HepG2 (cell line): ENCODE measurements around the gene BANP. TPM values are rescaled to one million over a fixed set of nuclear protein-coding genes. Genes with fewer than 3 reads are reported as not detected.
"Not testable (repeated sequence)": the region's sequence is repeated elsewhere in the genome, so short reads cannot be mapped to it uniquely, and the experiment has no call there.

ENCODE experiments used
- ATAC-seq: fragments of 200-7000 bp; cut with Tn5 transposase; 3 replicates; pipeline ENCODE4 v1.9.1; 2020; ENCODE audit warnings: mild to moderate bottlenecking, moderate library complexity
- BruUV-seq: library from RNA; stranded (reverse); fragments of 400-500 nt; replicated peaks from 2 replicates; lab custom pipeline; 2021; lab: Mats Ljungman, UMichigan
- CTCF ChIA-PET: fragments of 300-600 bp; formaldehyde crosslinking; extraction: SDS; loops from one replicate; lab custom pipeline; 2021; ENCODE audit warnings: low total read pairs, inconsistent platforms, low intra/inter-chr PET ratio; lab: Yijun Ruan, JAX
- POLR2A ChIA-PET: fragments of 350-600 bp; sonication (Branson Sonifier 250); formaldehyde crosslinking; loops from one replicate; lab custom pipeline; 2020; ENCODE audit warnings: antibody characterized with exemption, inconsistent platforms; lab: Yijun Ruan, JAX
- DNase-seq: peaks from one replicate; pipeline ENCODE4 v3.0.0-alpha.2; 2015; ENCODE audit warnings: low spot score
- FAIRE-seq: peaks from 3 replicates; lab custom pipeline; 2011; peaks lifted over from hg19 to GRCh38; lab: Jason Lieb, UNC
- H2AFZ ChIP-seq: one replicate; pipeline ENCODE4 v1.6.1; 2011; ENCODE audit warnings: low read length, inconsistent platforms
- H3K27ac ChIP-seq: fragments of 300-600 bp; 3 replicates; pipeline ENCODE4 v1.8.0; 2011; ENCODE audit warnings: mixed run types, mild to moderate bottlenecking, mixed read lengths, low read length, inconsistent platforms; ENCODE audit not compliant: insufficient read depth; ENCODE audit errors: extremely low read length
- H3K27me3 ChIP-seq, 2 experiments: fragments of 200-600 bp in 1 of 2; 2 replicates in 1 of 2; 3 replicates in 1 of 2; pipeline versions ENCODE4 v1.6.0 to v1.8.0; 2011; ENCODE audit warnings: low read length in 2 of 2, mild to moderate bottlenecking in 2 of 2, moderate library complexity in 2 of 2, inconsistent platforms in 1 of 2; ENCODE audit not compliant: insufficient read depth in 2 of 2, control insufficient read depth in 1 of 2
- H3K36me3 ChIP-seq, 2 experiments: fragments of 200-600 bp in 1 of 2; replicated peaks in 1 of 2; 2 replicates in 1 of 2; 3 replicates in 1 of 2; pipeline versions ENCODE4 v1.5.1 to v1.8.0; 2011; ENCODE audit warnings: low read length in 2 of 2, inconsistent platforms in 1 of 2; ENCODE audit not compliant: insufficient read depth in 2 of 2, control insufficient read depth in 1 of 2
- H3K4me1 ChIP-seq: 2 replicates; pipeline ENCODE4 v1.5.1; 2012; ENCODE audit warnings: low read length, inconsistent platforms; ENCODE audit not compliant: insufficient read depth
- H3K4me2 ChIP-seq: 2 replicates; pipeline ENCODE4 v1.6.0; 2011; ENCODE audit warnings: low read depth, low read length, inconsistent platforms
- H3K4me3 ChIP-seq, 3 experiments: fragments of 200-600 bp in 1 of 3; sonication (generic), shearing (Covaris generic) in 1 of 3; replicated peaks in 1 of 3; 2 replicates each; pipeline ENCODE4 v1.5.1; 2011 to 2016; ENCODE audit warnings: low read length in 3 of 3, inconsistent platforms in 2 of 3, low read depth in 2 of 3, mild to moderate bottlenecking in 2 of 3, control low read depth in 1 of 3, mixed read lengths in 1 of 3; ENCODE audit not compliant: insufficient read depth in 1 of 3
- H3K79me2 ChIP-seq: one replicate; pipeline ENCODE4 v1.6.1; 2011; ENCODE audit warnings: low read length, inconsistent platforms; ENCODE audit not compliant: insufficient read depth
- H3K9ac ChIP-seq: 2 replicates; pipeline ENCODE4 v1.6.0; 2011; ENCODE audit warnings: mild to moderate bottlenecking, low read depth, low read length, inconsistent platforms; ENCODE audit not compliant: insufficient read depth
- H3K9me3 ChIP-seq: 2 replicates; pipeline ENCODE4 v1.5.1; 2012; ENCODE audit warnings: mild to moderate bottlenecking, low read length
- H4K20me1 ChIP-seq: 2 replicates; pipeline ENCODE4 v1.6.0; 2011; ENCODE audit warnings: inconsistent platforms, mild to moderate bottlenecking, low read length, moderate library complexity; ENCODE audit not compliant: insufficient read depth
- PAX8 ChIP-seq: sonication (generic); formaldehyde crosslinking; IDR thresholded peaks from 2 replicates; pipeline ENCODE4 v1.8.0; 2022; ENCODE audit warnings: mild to moderate bottlenecking, missing genetic modification reagents, borderline replicate concordance
- ZNF260 ChIP-seq: sonication (generic); formaldehyde crosslinking; IDR thresholded peaks from 2 replicates; pipeline ENCODE4 v1.4.0; 2020; ENCODE audit warnings: missing genetic modification reagents, low read depth, mild to moderate bottlenecking, borderline replicate concordance
- ZNF773 ChIP-seq: sonication (generic); formaldehyde crosslinking; IDR thresholded peaks from 2 replicates; pipeline ENCODE4 v1.4.0; 2020; ENCODE audit warnings: missing genetic modification reagents, borderline replicate concordance
- WGBS: methylation state at CpG from one replicate; pipeline ENCODE4 v1.1.6; 2017; ENCODE audit warnings: low lambda C conversion rate; 5-methylcytosine and 5-hydroxymethylcytosine counted together
- in situ Hi-C: cut with HindIII; loops from 2 replicates; pipeline ENCODE4 v1.10.0; 2017; ENCODE audit warnings: low pct_unique_long_range_greater_than_20kb; ENCODE audit not compliant: extremely low pct_ligation_motif_present
- intact Hi-C: fragments of 100-400 bp; cut with micrococcal nuclease; formaldehyde crosslinking; loops from one replicate; pipeline ENCODE4 v1.10.0; 2022; ENCODE audit not compliant: unreplicated experiment
- polyA plus RNA-seq, 8 experiments: library from polyadenylated mRNA; depleted of rRNA in 3 of 8; stranded (reverse) in 7 of 8; unstranded in 1 of 8; fragments of >200 nt; fragmentation: Illumina TruSeq in 4 of 8; extraction: Trizol in 4 of 8; gene quantifications; 2 replicates each; pipeline versions ENCODE4 v1.2.1 to v1.2.3, GENCODE V29; 2011 to 2016; ENCODE audit warnings: low read depth in 4 of 8, missing spikeins in 1 of 8, mixed read lengths in 1 of 8; ENCODE audit not compliant: insufficient read depth in 1 of 8
- total RNA-seq, 5 experiments: library from RNA; depleted of rRNA; stranded (reverse); fragments of >200 nt; fragmentation: Illumina TruSeq; extraction: Trizol; gene quantifications; 2 replicates each; pipeline ENCODE4 v1.2.3, GENCODE V29; 2016; ENCODE audit warnings: low read depth in 1 of 5
- TF ChIP-seq, protein P1 (sequence below): sonication (generic); formaldehyde crosslinking; IDR thresholded peaks from 2 replicates; pipeline ENCODE4 v1.8.0; 2022; ENCODE audit warnings: mild to moderate bottlenecking, missing genetic modification reagents; ENCODE audit not compliant: insufficient replicate concordance
- TF ChIP-seq, protein P2 (sequence below): sonication (generic); formaldehyde crosslinking; IDR thresholded peaks from 2 replicates; pipeline ENCODE4 v1.5.0; 2020; ENCODE audit warnings: missing genetic modification reagents, mild to moderate bottlenecking, borderline replicate concordance

BANP gene
- total and polyA plus RNA-seq, 2 of the 13 experiments (the other 11 are each of a cell fraction or from before 2014, with no cell fraction given) = 20.2 to 23.8 TPM

DNA sequence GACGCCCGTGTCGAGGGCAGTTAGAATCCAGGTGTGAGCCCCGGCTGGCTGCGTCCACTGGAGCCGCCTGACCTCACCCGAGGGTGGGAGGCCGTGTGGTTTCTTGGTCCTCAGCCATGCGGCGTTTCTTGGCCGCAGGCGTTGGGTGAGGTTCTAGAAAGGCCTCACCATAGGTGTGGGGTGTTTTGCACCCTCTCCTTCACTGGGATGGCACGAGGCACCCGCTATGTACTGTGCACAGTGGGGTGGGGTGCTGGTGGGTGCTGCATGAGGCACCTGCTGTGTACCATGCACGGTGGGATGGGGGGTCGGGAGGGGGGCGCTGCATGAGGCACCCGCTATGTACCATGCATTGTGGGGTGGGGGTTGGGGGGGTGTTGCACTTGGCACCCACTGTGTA is 169.6 kb downstream of the BANP start (continued):
- TF ChIP-seq, protein P1, sequence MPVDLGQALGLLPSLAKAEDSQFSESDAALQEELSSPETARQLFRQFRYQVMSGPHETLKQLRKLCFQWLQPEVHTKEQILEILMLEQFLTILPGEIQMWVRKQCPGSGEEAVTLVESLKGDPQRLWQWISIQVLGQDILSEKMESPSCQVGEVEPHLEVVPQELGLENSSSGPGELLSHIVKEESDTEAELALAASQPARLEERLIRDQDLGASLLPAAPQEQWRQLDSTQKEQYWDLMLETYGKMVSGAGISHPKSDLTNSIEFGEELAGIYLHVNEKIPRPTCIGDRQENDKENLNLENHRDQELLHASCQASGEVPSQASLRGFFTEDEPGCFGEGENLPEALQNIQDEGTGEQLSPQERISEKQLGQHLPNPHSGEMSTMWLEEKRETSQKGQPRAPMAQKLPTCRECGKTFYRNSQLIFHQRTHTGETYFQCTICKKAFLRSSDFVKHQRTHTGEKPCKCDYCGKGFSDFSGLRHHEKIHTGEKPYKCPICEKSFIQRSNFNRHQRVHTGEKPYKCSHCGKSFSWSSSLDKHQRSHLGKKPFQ (CRISPR knock-in tag) = no peak
- TF ChIP-seq PAX8 (CRISPR knock-in tag) (no peak), ZNF773 (no peak), ZNF260 (CRISPR knock-in tag) (no peak)
- TF ChIP-seq, protein P2, sequence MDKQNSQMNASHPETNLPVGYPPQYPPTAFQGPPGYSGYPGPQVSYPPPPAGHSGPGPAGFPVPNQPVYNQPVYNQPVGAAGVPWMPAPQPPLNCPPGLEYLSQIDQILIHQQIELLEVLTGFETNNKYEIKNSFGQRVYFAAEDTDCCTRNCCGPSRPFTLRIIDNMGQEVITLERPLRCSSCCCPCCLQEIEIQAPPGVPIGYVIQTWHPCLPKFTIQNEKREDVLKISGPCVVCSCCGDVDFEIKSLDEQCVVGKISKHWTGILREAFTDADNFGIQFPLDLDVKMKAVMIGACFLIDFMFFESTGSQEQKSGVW = no peak

DNA sequence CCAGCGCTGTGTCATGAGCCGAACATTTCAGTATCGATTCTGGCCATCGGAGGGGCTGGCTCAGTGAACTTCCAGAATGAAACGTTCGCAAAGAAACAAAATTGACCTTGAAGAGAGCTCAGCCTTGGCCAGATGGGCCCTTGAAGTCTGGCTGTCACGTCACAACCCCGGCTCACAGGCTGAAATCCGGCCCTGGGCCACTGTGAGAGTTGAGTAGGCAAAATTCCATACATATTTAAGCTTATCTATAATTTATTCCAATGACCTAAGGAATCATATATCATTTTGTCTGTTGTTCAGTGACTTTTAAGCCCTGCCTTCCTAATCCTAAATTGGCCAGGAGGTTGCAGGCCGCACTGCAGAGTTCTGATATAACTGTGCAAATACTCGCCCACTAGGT is 170.2 kb downstream of the BANP start:
- FAIRE-seq, in situ Hi-C loops, H3K4me2 ChIP-seq, H3K36me3 ChIP-seq, BruUV-seq, CTCF ChIA-PET, DNase-seq, intact Hi-C loops, H4K20me1 ChIP-seq, H2AFZ ChIP-seq, POLR2A ChIA-PET, H3K4me3 ChIP-seq, H3K27ac ChIP-seq, ATAC-seq, H3K79me2 ChIP-seq, H3K9me3 ChIP-seq, H3K9ac ChIP-seq: not testable (repeated sequence)
- 34% methylated on average over 11 of the region's 11 CpGs for WGBS
- peaks cover 25% of the 10 kb centered on the region for H3K4me1 ChIP-seq
- H3K27me3 ChIP-seq = peaks cover 7 to 37% of the 10 kb centered on the region in 2 experiments
